Endodermal cell (in vitro differentiated cells): ENCODE results near the gene GJB2. TPM values are rescaled to one million over a fixed set of nuclear protein-coding genes. Genes with fewer than 3 reads are reported as not detected.
A peak's percentile ranks its signal among the peaks of the same experiment; 100 is the strongest.

ENCODE experiments used
- DNase-seq: peaks from one replicate; pipeline ENCODE4 v3.0.0-alpha.2; 2017
- H3K27ac ChIP-seq: 2 replicates; pipeline ENCODE4 v1.5.1; 2013; ENCODE audit warnings: mild to moderate bottlenecking, low read depth, low read length, moderate library complexity
- H3K27me3 ChIP-seq: 2 replicates; pipeline ENCODE4 v1.6.1; 2013; ENCODE audit warnings: mild to moderate bottlenecking, low read length, moderate library complexity; ENCODE audit not compliant: insufficient read depth, control insufficient read depth, poor library complexity, severe bottlenecking
- H3K36me3 ChIP-seq: 2 replicates; pipeline ENCODE4 v1.7.0; 2013; ENCODE audit warnings: mild to moderate bottlenecking, low read length, moderate library complexity; ENCODE audit not compliant: control insufficient read depth, insufficient read depth
- H3K4me1 ChIP-seq: one replicate; pipeline ENCODE4 v1.7.0; 2013; ENCODE audit warnings: low read length; ENCODE audit not compliant: control insufficient read depth, insufficient read depth
- H3K4me3 ChIP-seq: 2 replicates; pipeline ENCODE4 v1.5.1; 2013; ENCODE audit warnings: mild to moderate bottlenecking, low read length, moderate library complexity
- H3K9ac ChIP-seq: 2 replicates; pipeline ENCODE4 v1.6.1; 2013; ENCODE audit warnings: mild to moderate bottlenecking, low read length, moderate library complexity; ENCODE audit not compliant: poor library complexity, severe bottlenecking; ENCODE audit errors: extremely low read depth
- H3K9me3 ChIP-seq: 2 replicates; pipeline ENCODE4 v1.6.1; 2013; ENCODE audit warnings: mild to moderate bottlenecking, low read length, moderate library complexity; ENCODE audit not compliant: control insufficient read depth
- H3K27ac Mint-ChIP-seq: 2 replicates; pipeline ENCODE4 v1.8.0; 2020; ENCODE audit warnings: mixed read lengths
- H3K27me3 Mint-ChIP-seq: 2 replicates; pipeline ENCODE4 v1.8.0; 2021; ENCODE audit warnings: mild to moderate bottlenecking, mixed read lengths; ENCODE audit not compliant: insufficient read depth
- H3K36me3 Mint-ChIP-seq: 2 replicates; pipeline ENCODE4 v1.8.0; 2020; ENCODE audit warnings: low read depth, mixed read lengths
- H3K4me1 Mint-ChIP-seq: 2 replicates; pipeline ENCODE4 v1.8.0; 2020; ENCODE audit warnings: mixed read lengths
- H3K4me3 Mint-ChIP-seq: 2 replicates; pipeline ENCODE4 v1.8.0; 2020; ENCODE audit warnings: mild to moderate bottlenecking, moderate library complexity, mixed read lengths
- H3K9me3 Mint-ChIP-seq: 2 replicates; pipeline ENCODE4 v1.8.0; 2020; ENCODE audit warnings: mild to moderate bottlenecking, mixed read lengths
- CTCF ChIP-seq: fragments of 200-600 bp; sonication (generic); conservative IDR thresholded peaks from 2 replicates; pipeline ENCODE4 v1.5.0; 2021; ENCODE audit warnings: antibody characterized with exemption, mild to moderate bottlenecking
- WGBS, 2 experiments: methylation state at CpG; one replicate each; pipeline versions ENCODE4 v1.1.5 to v1.1.7; 2013; ENCODE audit warnings: missing lambda C conversion rate in 2 of 2, mixed read lengths in 1 of 2; ENCODE audit not compliant: insufficient coverage in 1 of 2, insufficient read length in 1 of 2; 5-methylcytosine and 5-hydroxymethylcytosine counted together
- long read RNA-seq, 4 experiments: library from polyadenylated mRNA in 2 of 4; library from RNA in 1 of 4; library from capped mRNA in 1 of 4; stranded (forward) in 3 of 4; unstranded in 1 of 4; transcript quantifications; one replicate each; pipeline ENCODE4 v2.0.0, GENCODE V29; 2020 to 2021; ENCODE audit warnings: inconsistent platforms in 1 of 4
- polyA plus RNA-seq, 2 experiments: library from polyadenylated mRNA; stranded (reverse); fragments of 50-300 nt; gene quantifications; one replicate each; pipeline ENCODE4 v1.2.3, GENCODE V29; 2013
- total RNA-seq, 2 donors: library from RNA; stranded (reverse); fragmentation: NEBNext Ultra II Directional in 1 of 2; extraction: Animal tissue kit (Norgen Biotek cat#: 25700) in 1 of 2; gene quantifications; 2 replicates in 1 of 2; 3 replicates in 1 of 2; pipeline ENCODE4 v1.2.1, GENCODE V29; 2021

The GJB2 gene
- under 1 TPM; 0.26 to 0.82 TPM for total RNA-seq
- polyA plus RNA-seq (2013, experiment 1 of 2): 0.28 TPM
- polyA plus RNA-seq (2013, experiment 2 of 2): 0.25 TPM
- long read RNA-seq, experiment 1: 0 reads
- long read RNA-seq, experiment 2, partial matches to known transcripts: 0 of 2 reads
- long read RNA-seq, experiment 2, other reads (novel, unspliced or antisense): 0 of 2 reads
- long read RNA-seq, experiment 3, partial matches to known transcripts: 0 of 3 reads
- long read RNA-seq, experiment 3, other reads (novel, unspliced or antisense): 0 of 3 reads
- long read RNA-seq, experiment 4: 0 reads

- peaks cover 95% of the 10 kb centered on the region for H3K27me3 ChIP-seq
- peaks cover 90% of the 10 kb centered on the region for H3K27me3 Mint-ChIP-seq
- H3K27ac Mint-ChIP-seq: no peak within 1 kb of the TSS
- no peaks in the 10 kb centered on the region for H3K9me3 Mint-ChIP-seq
- no peak within 1 kb of the TSS for H3K27ac ChIP-seq
- H3K4me3 Mint-ChIP-seq: peak within 1 kb of the TSS; percentile 57
- DNase-seq: peak; percentile 69
- peak within 1 kb of the TSS; percentile 78 for H3K4me3 ChIP-seq
- WGBS, 2 experiments: 0% methylated on average over 39 of the region's 39 CpGs; no CpG with 5 or more reads in 1 of the 2 experiments
- H3K36me3 Mint-ChIP-seq: no peaks in the 10 kb centered on the region
- H3K4me1 Mint-ChIP-seq: peaks cover 19% of the 10 kb centered on the region
- no peaks in the 10 kb centered on the region for H3K9me3 ChIP-seq
- no peaks in the 10 kb centered on the region for H3K36me3 ChIP-seq
- peaks cover 8% of the 10 kb centered on the region for H3K4me1 ChIP-seq
- no peak for TF ChIP-seq CTCF
- H3K9ac ChIP-seq: no peak within 1 kb of the TSS
Observed at GRCh38 chr13:20192836-20193161, at the start of gene GJB2. Gene GJB2 (minus strand): TSS chr13:20192938. CDS start chr13:20189581, 3,357 bp downstream.

- no peak for TF ChIP-seq CTCF
- no peaks in the 10 kb centered on the region for H3K4me1 Mint-ChIP-seq
- H3K4me3 Mint-ChIP-seq: no peak overlapping the region
- H3K36me3 Mint-ChIP-seq: no peaks in the 10 kb centered on the region
- H3K4me1 ChIP-seq: no peaks in the 10 kb centered on the region
- no peak overlapping the region for H3K9ac ChIP-seq
- no peak for DNase-seq
- 90 to 95% methylated on average over 2 of the region's 2 CpGs for WGBS, 2 experiments
- H3K9me3 Mint-ChIP-seq: peaks cover 22% of the 10 kb centered on the region
- no peak overlapping the region for H3K27ac ChIP-seq
- peaks cover 22% of the 10 kb centered on the region for H3K27me3 Mint-ChIP-seq
- H3K36me3 ChIP-seq: no peaks in the 10 kb centered on the region
- H3K27me3 ChIP-seq: peaks cover 14% of the 10 kb centered on the region
- no peaks in the 10 kb centered on the region for H3K9me3 ChIP-seq
- H3K27ac Mint-ChIP-seq: no peak overlapping the region
- no peak overlapping the region for H3K4me3 ChIP-seq
Observed at GRCh38 chr13:20241593-20241992, 48.9 kb upstream of the GJB2 start.

GRCh38 chr13:20239748-20240147 lies 47.0 kb upstream of the GJB2 start:
- H3K9me3 Mint-ChIP-seq: peaks cover 21% of the 10 kb centered on the region
- H3K27me3 Mint-ChIP-seq: peaks cover 35% of the 10 kb centered on the region
- no peak overlapping the region for H3K27ac ChIP-seq
- H3K9ac ChIP-seq: no peak overlapping the region
- H3K4me3 ChIP-seq: no peak overlapping the region
- no peak for TF ChIP-seq CTCF
- no peak overlapping the region for H3K4me3 Mint-ChIP-seq
- H3K4me1 ChIP-seq: no peaks in the 10 kb centered on the region
- DNase-seq: no peak
- H3K9me3 ChIP-seq: no peaks in the 10 kb centered on the region
- no peak overlapping the region for H3K27ac Mint-ChIP-seq
- peaks cover 18% of the 10 kb centered on the region for H3K27me3 ChIP-seq
- no peaks in the 10 kb centered on the region for H3K4me1 Mint-ChIP-seq
- H3K36me3 ChIP-seq: no peaks in the 10 kb centered on the region
- no peaks in the 10 kb centered on the region for H3K36me3 Mint-ChIP-seq
- 95 to 97% methylated on average over 3 to 5 of the region's 6 CpGs for WGBS, 2 experiments
